Activated naive CD4-positive, alpha-beta T cell treated with anti-CD3 and anti-CD28 coated beads, Interleukin-2, amount 10 ng/mL, durations not matched to agents 7 days and 5 days (primary cell): ENCODE data around the gene FAAP20.

Experiments
- CTCF ChIA-PET: fragments of 350-600 bp; sonication (Branson Sonifier 250); formaldehyde crosslinking; loops from one replicate; lab custom pipeline; 2021; ENCODE audit warnings: antibody characterized with exemption; lab: Charles Lee
- DNase-seq: peaks from one replicate; pipeline ENCODE4 v3.0.0-alpha.2; 2020
- H3K27ac Mint-ChIP-seq: one replicate; pipeline ENCODE4 v1.8.0; 2021; ENCODE audit warnings: mild to moderate bottlenecking, moderate library complexity, mixed read lengths
- H3K27me3 Mint-ChIP-seq: one replicate; pipeline ENCODE4 v1.8.0; 2021; ENCODE audit warnings: mild to moderate bottlenecking, mixed read lengths
- H3K36me3 Mint-ChIP-seq: one replicate; pipeline ENCODE4 v1.8.0; 2021; ENCODE audit warnings: mixed read lengths
- H3K4me1 Mint-ChIP-seq: one replicate; pipeline ENCODE4 v1.8.0; 2021; ENCODE audit warnings: mixed read lengths
- H3K4me3 Mint-ChIP-seq: one replicate; pipeline ENCODE4 v1.8.0; 2021; ENCODE audit warnings: mild to moderate bottlenecking, moderate library complexity, mixed read lengths
- H3K9me3 Mint-ChIP-seq: one replicate; pipeline ENCODE4 v1.8.0; 2021; ENCODE audit warnings: mixed read lengths

The FAAP20 gene

DNA sequence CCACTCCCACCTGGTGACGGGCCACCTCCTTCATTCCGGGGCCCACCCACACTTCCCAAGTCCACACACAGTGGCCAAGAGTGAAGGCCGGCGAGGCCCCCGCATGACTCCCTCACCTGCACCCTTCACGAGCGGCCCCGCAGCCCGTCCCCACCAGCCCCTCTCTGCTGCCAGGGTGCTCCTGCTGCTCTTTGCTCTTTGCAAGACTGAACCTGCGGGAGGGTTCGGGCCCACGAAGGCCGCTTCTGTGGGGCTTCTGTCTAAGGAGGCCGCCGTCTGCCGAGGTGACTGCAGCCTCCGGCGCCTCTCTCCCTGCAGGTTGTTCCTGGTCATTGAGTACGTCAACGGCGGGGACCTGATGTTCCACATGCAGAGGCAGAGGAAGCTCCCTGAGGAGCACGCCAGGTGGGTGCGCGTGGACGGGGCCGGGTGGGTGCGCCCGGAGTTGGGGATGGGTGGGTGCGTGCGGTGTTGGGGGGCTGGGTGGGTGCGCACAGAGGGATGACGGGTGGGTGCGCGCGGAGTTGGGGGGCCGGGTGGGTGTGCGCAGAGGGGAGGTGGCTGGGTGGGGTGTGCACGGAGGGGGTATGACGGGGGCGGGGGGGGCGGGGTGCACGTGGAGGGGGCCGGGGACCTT, 25.3 kb downstream of the FAAP20 start:
- H3K4me3 Mint-ChIP-seq, result no peak overlapping the region
- no peak for DNase-seq
- H3K36me3 Mint-ChIP-seq, result no peaks in the 10 kb centered on the region
- H3K9me3 Mint-ChIP-seq, result no peaks in the 10 kb centered on the region
- no peaks in the 10 kb centered on the region for H3K27me3 Mint-ChIP-seq
- no peak overlapping the region for H3K27ac Mint-ChIP-seq
- H3K4me1 Mint-ChIP-seq, result no peaks in the 10 kb centered on the region
- CTCF ChIA-PET, result no interaction called here

DNA sequence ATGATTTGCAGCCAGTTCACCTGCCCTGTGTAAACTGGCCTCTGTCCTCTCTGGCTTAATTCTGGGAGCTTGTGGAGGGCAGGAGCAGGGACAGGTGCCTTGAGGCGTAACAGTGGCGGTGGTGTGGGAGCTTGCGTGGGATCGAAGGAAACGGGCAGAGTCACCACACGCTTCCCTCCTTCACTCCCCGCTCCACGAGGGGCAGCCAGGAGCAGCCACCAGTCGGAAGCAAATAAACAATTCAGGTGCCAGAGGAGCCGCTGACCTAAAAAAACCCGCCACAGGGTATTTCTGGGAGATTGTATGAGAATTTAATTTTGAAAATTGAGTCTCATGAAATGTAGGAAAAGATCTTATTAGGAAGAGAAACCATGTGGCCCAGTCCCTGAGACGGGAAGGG, 26.0 kb downstream of the FAAP20 start:
- H3K27ac Mint-ChIP-seq, result no peak overlapping the region
- H3K4me3 Mint-ChIP-seq, result no peak overlapping the region
- no peaks in the 10 kb centered on the region for H3K9me3 Mint-ChIP-seq
- H3K4me1 Mint-ChIP-seq, result no peaks in the 10 kb centered on the region
- CTCF ChIA-PET, result no interaction called here
- no peaks in the 10 kb centered on the region for H3K36me3 Mint-ChIP-seq
- H3K27me3 Mint-ChIP-seq, result no peaks in the 10 kb centered on the region
- DNase-seq, result no peak

GRCh38 chr1:2168090-2168489, 26.5 kb downstream of the FAAP20 start:
- Mint-ChIP-seq H3K4me1 (peaks cover under 1% of the 10 kb centered on the region), H3K36me3 (peaks cover 2% of the 10 kb centered on the region), H3K4me3 (no peak overlapping the region), H3K9me3 (no peaks in the 10 kb centered on the region), H3K27me3 (no peaks in the 10 kb centered on the region), H3K27ac (no peak overlapping the region)
- CTCF ChIA-PET, result no interaction called here
- no peak for DNase-seq

- no peak overlapping the region for H3K4me3 Mint-ChIP-seq
- no peak overlapping the region for H3K27ac Mint-ChIP-seq
- H3K9me3 Mint-ChIP-seq, result no peaks in the 10 kb centered on the region
- CTCF ChIA-PET, result no interaction called here
- no peak for DNase-seq
- H3K36me3 Mint-ChIP-seq, result peaks cover 2% of the 10 kb centered on the region
- H3K4me1 Mint-ChIP-seq, result peaks cover 7% of the 10 kb centered on the region
- H3K27me3 Mint-ChIP-seq, result no peaks in the 10 kb centered on the region
Observed at GRCh38 chr1:2166695-2167094, 27.9 kb downstream of the FAAP20 start.

- peaks cover 2% of the 10 kb centered on the region for H3K36me3 Mint-ChIP-seq
- no peaks in the 10 kb centered on the region for H3K9me3 Mint-ChIP-seq
- no peak overlapping the region for H3K4me3 Mint-ChIP-seq
- peaks cover 10% of the 10 kb centered on the region for H3K4me1 Mint-ChIP-seq
- no peaks in the 10 kb centered on the region for H3K27me3 Mint-ChIP-seq
- no peak overlapping the region for H3K27ac Mint-ChIP-seq
- CTCF ChIA-PET, result no interaction called here
- DNase-seq, result no peak
Observed at GRCh38 chr1:2166254-2166653, 28.3 kb downstream of the FAAP20 start.

- no peak overlapping the region for H3K27ac Mint-ChIP-seq
- CTCF ChIA-PET, result interaction anchor here (2.6 kb wide), 1 partner anchor 8 kb away, joined by 13 read pairs; no protein-coding TSS in a partner anchor
- no peak for DNase-seq
- H3K9me3 Mint-ChIP-seq, result no peaks in the 10 kb centered on the region
- H3K4me1 Mint-ChIP-seq, result peaks cover 10% of the 10 kb centered on the region
- H3K4me3 Mint-ChIP-seq, result no peak overlapping the region
- H3K36me3 Mint-ChIP-seq, result peaks cover 2% of the 10 kb centered on the region
- no peaks in the 10 kb centered on the region for H3K27me3 Mint-ChIP-seq
Observed at GRCh38 chr1:2165646-2166045, 28.9 kb downstream of the FAAP20 start.

DNA sequence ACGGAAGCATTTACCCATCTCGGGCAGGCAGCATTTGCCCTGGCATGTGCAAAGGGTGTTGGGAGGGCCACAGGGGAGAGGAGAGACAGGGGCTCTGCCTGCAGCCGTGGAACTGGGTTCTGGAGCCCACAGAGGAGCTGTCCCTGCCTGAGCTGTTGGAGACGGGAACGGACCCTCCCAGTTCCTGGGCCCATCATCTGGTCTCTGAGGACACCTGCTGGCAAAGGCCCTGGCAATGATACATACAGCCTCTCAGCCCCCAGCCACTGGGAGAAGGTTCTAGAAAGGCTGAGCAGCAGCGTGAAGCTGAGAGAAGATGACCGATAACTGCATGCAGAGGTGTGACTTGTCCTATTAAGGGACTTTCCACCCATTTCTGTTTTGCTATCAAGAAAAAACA, 31.4 kb downstream of the FAAP20 start:
- Mint-ChIP-seq H3K4me1 (peaks cover 10% of the 10 kb centered on the region), H3K27ac (no peak overlapping the region), H3K4me3 (no peak overlapping the region), H3K9me3 (no peaks in the 10 kb centered on the region), H3K27me3 (no peaks in the 10 kb centered on the region), H3K36me3 (peaks cover 2% of the 10 kb centered on the region)
- CTCF ChIA-PET, result interaction anchor here (2.6 kb wide), 1 partner anchor 11 kb away, joined by 13 read pairs; no protein-coding TSS in a partner anchor
- DNase-seq, result peak; percentile 30

GRCh38 chr1:2160451-2161300, 33.9 kb downstream of the FAAP20 start:
- DNase-seq, result no peak
- peaks cover 4% of the 10 kb centered on the region for H3K36me3 Mint-ChIP-seq
- peak overlapping the region; percentile 38 for H3K27ac Mint-ChIP-seq
- no peak overlapping the region for H3K4me3 Mint-ChIP-seq
- CTCF ChIA-PET, result interaction anchor here (1.4 kb wide), 1 partner anchor 21 kb away, joined by 4 read pairs; no protein-coding TSS in a partner anchor
- no peaks in the 10 kb centered on the region for H3K9me3 Mint-ChIP-seq
- peaks cover 10% of the 10 kb centered on the region for H3K4me1 Mint-ChIP-seq
- H3K27me3 Mint-ChIP-seq, result no peaks in the 10 kb centered on the region

DNA sequence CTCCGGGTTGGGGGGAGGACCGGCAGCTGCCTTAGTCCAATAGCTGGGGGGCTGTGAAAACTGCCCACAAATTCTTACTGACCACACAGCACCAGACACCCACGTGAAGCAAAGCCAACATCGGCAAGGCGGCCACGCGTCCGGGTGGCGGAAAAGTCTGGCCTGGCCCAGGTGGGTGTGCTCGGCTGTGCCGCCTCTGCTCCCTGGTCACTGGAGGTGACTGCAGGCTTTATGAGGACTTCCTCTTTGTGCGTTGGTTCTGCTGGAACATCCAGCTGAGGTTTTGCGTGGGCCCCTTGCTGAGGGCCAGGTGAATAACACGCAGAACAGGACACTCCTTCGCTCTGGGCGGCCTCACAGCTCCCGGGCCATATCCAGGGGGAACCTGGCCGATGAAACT, 35.4 kb downstream of the FAAP20 start:
- DNase-seq, result no peak
- H3K27ac Mint-ChIP-seq, result no peak overlapping the region
- H3K4me1 Mint-ChIP-seq, result peaks cover 10% of the 10 kb centered on the region
- H3K4me3 Mint-ChIP-seq, result no peak overlapping the region
- peaks cover 8% of the 10 kb centered on the region for H3K36me3 Mint-ChIP-seq
- no peaks in the 10 kb centered on the region for H3K27me3 Mint-ChIP-seq
- H3K9me3 Mint-ChIP-seq, result peaks cover 5% of the 10 kb centered on the region
- CTCF ChIA-PET, result no interaction called here

GRCh38 chr1:2158272-2158671, 36.3 kb downstream of the FAAP20 start:
- H3K9me3 Mint-ChIP-seq, result peaks cover 5% of the 10 kb centered on the region
- H3K4me1 Mint-ChIP-seq, result peaks cover 15% of the 10 kb centered on the region
- no peak overlapping the region for H3K4me3 Mint-ChIP-seq
- H3K27me3 Mint-ChIP-seq, result no peaks in the 10 kb centered on the region
- peaks cover 6% of the 10 kb centered on the region for H3K36me3 Mint-ChIP-seq
- H3K27ac Mint-ChIP-seq, result no peak overlapping the region
- CTCF ChIA-PET, result no interaction called here
- DNase-seq, result no peak

GRCh38 chr1:2157856-2158255, 36.7 kb downstream of the FAAP20 start:
- Mint-ChIP-seq H3K9me3 (peaks cover 5% of the 10 kb centered on the region), H3K27me3 (no peaks in the 10 kb centered on the region), H3K36me3 (peaks cover 5% of the 10 kb centered on the region), H3K27ac (peak overlapping the region; percentile 24), H3K4me1 (peaks cover 16% of the 10 kb centered on the region), H3K4me3 (no peak overlapping the region)
- CTCF ChIA-PET, result no interaction called here
- DNase-seq, result no peak

DNA sequence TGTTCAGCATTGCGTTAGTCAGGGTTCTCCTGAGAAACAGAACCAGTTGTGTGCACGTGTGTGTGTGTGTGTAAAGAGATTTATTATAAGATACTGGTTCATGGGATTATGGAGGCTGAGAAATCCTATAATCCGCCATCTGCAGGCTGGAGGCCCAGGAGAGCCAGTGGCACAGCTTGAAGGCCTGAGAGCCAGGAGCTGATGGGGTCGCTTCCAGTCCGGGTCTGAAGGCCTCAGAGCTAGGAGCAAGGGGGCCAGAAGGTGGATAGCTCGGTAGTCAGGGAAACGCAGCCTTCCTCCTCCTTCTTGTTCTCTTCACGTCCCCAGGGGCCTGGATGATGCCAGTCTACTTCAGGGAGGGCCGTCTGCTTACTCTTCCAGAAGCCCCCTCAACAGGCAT, 37.7 kb downstream of the FAAP20 start:
- no peak overlapping the region for H3K4me3 Mint-ChIP-seq
- CTCF ChIA-PET, result interaction anchor here (1.7 kb wide), 1 partner anchor 18 kb away, joined by 4 read pairs; no protein-coding TSS in a partner anchor
- peaks cover 16% of the 10 kb centered on the region for H3K4me1 Mint-ChIP-seq
- H3K27me3 Mint-ChIP-seq, result no peaks in the 10 kb centered on the region
- peaks cover 5% of the 10 kb centered on the region for H3K9me3 Mint-ChIP-seq
- H3K36me3 Mint-ChIP-seq, result peaks cover 8% of the 10 kb centered on the region
- H3K27ac Mint-ChIP-seq, result no peak overlapping the region
- no peak for DNase-seq

DNA sequence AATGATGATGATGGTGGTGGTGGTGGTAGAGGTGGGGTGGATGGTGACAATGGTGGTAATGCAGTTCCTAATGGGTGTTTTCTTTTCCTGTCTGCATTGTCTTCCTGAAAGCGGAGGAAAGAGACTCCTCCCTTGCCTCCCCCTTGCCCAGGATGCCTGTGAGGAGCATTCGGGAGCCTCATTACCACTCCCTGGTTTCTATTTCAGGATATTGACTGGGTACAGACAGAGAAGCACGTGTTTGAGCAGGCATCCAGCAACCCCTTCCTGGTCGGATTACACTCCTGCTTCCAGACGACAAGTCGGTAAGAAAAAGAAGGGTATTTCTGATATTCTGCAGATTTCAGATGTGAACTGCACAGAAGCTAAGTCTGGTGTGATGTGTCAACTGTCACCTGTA, 38.8 kb downstream of the FAAP20 start:
- Mint-ChIP-seq H3K4me1 (peaks cover 22% of the 10 kb centered on the region), H3K27me3 (no peaks in the 10 kb centered on the region), H3K9me3 (peaks cover 5% of the 10 kb centered on the region), H3K27ac (no peak overlapping the region), H3K36me3 (peaks cover 8% of the 10 kb centered on the region), H3K4me3 (no peak overlapping the region)
- DNase-seq, result no peak
- CTCF ChIA-PET, result interaction anchor here (1.7 kb wide), 1 partner anchor 19 kb away, joined by 4 read pairs; no protein-coding TSS in a partner anchor

DNA sequence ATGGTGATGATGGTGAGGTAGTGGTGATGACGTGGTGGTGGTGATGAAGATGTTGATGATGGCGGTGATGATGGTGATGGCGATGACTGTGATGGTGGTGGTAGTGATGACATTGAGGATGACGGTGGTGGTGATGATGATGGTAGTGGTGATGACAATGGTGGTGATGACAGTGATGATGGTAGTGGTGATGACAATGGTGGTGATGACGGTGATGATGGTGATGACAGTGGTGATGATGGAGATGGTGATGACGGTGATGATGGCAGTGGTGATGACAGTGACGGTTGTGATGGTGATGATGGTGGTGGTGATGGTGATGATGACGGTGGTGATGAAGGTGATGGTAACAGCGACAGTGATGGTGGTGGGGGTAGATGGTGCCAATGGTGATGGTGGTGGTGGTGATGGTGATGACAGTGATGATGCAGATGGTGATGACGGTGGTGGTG, 39.4 kb downstream of the FAAP20 start:
- peaks cover 5% of the 10 kb centered on the region for H3K9me3 Mint-ChIP-seq
- no peak for DNase-seq
- no peak overlapping the region for H3K4me3 Mint-ChIP-seq
- H3K4me1 Mint-ChIP-seq, result peaks cover 24% of the 10 kb centered on the region
- CTCF ChIA-PET, result interaction anchor here (0.8 kb wide), 1 partner anchor 15 kb away, joined by 3 read pairs; no protein-coding TSS in a partner anchor
- H3K27ac Mint-ChIP-seq, result no peak overlapping the region
- no peaks in the 10 kb centered on the region for H3K27me3 Mint-ChIP-seq
- H3K36me3 Mint-ChIP-seq, result peaks cover 8% of the 10 kb centered on the region
